ENCODE results near the gene FTH1. TPM values are rescaled to one million over a fixed set of nuclear protein-coding genes. Genes with fewer than 3 reads are reported as not detected.

FTH1 gene
- total RNA-seq, 1 experiment from 2014 or later, result 1,937 TPM

DNA sequence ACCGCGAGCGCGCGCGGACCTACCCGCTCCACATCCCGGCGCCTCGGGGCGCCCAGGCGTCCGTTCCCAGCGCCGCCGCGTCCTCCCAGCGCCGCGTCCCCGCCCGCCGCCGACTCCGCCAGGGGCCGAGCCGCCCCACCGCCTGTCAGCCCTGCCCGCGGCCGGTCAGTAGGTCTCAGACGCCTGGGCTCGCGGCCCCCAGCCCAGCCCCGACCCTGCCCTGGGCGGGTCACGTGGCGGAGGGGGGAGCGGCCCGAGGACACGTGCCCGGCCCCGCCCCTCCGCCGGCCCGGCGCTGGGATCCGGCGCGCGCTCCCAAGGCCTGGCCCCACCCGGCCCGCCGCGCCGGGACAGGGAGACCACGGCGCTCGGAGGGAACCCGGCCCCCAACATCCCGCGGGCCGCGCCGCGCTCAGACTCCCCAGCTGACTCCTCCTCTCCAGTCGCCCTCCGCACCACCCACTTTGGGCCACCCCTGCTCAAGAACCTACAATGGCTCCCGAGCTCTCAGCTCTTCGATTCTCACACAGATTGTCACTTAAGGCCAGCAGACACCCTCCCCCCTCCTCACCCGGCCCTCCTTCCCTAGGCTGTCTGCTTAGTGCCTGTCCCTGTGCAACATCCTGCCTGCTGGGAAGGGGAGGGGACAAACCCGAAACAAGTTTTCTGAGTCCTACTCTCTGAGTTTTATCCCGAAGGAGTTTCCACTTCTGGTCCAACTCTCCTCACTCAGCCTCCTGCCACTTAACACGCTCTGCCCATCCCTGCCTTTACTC lies 49.9 kb downstream of the FTH1 start, which contains the start of gene RAB3IL1:
Gene RAB3IL1 (minus strand): TSS at position 233 of the 776 bp plus-strand sequence. CDS start 199 bp downstream, at position 34.
- Histone ChIP-seq H2AFZ (ENCODE audit: low read length) (peak within 1 kb of the TSS; percentile 77), H3K9me2 (replicated peaks; ENCODE audit: low read length) (no peaks in the 10 kb centered on the region), H3K9me3 (ENCODE audit: low read length) (no peaks in the 10 kb centered on the region), H3K79me2 (ENCODE audit: low read length) (no peaks in the 10 kb centered on the region), H3K9ac (ENCODE audit: low read length) (peak within 1 kb of the TSS; percentile 32), H3K4me2 (ENCODE audit: low read length) (peak within 1 kb of the TSS; percentile 96), H3K4me3 (ENCODE audit: low read length) (peak within 1 kb of the TSS; percentile 74), H3F3A (ENCODE audit: low read length, unreplicated experiment) (no peaks in the 10 kb centered on the region), H3K27me3 (ENCODE audit: low read length) (peaks cover 9% of the 10 kb centered on the region; the same call in 1 of the 2 replicates), H4K20me1 (ENCODE audit: low read length) (no peaks in the 10 kb centered on the region), H3K36me3 (ENCODE audit: low read depth, low read length) (no peaks in the 10 kb centered on the region), H3K27ac (ENCODE audit: low read length) (no peak within 1 kb of the TSS), H3K4me1 (ENCODE audit: insufficient read depth, low read length) (no peaks in the 10 kb centered on the region)
- peak; percentile 68 for ATAC-seq
- BruUV-seq (replicated peaks), result no TSS peak
- intact Hi-C loops (cut with micrococcal nuclease), result no loop called here
- peak; percentile 50 for DNase-seq
- CTCF ChIA-PET, result no interaction called here
- POLR2A ChIA-PET (ENCODE audit: unreplicated experiment), result interaction anchor here (0.6 kb wide), 1 partner anchor 64 kb away, joined by 7 read pairs; no protein-coding TSS in a partner anchor
- TF ChIP-seq, protein P1, sequence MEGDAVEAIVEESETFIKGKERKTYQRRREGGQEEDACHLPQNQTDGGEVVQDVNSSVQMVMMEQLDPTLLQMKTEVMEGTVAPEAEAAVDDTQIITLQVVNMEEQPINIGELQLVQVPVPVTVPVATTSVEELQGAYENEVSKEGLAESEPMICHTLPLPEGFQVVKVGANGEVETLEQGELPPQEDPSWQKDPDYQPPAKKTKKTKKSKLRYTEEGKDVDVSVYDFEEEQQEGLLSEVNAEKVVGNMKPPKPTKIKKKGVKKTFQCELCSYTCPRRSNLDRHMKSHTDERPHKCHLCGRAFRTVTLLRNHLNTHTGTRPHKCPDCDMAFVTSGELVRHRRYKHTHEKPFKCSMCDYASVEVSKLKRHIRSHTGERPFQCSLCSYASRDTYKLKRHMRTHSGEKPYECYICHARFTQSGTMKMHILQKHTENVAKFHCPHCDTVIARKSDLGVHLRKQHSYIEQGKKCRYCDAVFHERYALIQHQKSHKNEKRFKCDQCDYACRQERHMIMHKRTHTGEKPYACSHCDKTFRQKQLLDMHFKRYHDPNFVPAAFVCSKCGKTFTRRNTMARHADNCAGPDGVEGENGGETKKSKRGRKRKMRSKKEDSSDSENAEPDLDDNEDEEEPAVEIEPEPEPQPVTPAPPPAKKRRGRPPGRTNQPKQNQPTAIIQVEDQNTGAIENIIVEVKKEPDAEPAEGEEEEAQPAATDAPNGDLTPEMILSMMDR (conservative IDR thresholded peaks at IDR 0.05; ENCODE audit: low read depth, low read length), result no peak
- TF ChIP-seq EZH2phosphoT487 (IDR thresholded peaks at IDR 0.05; ENCODE audit: borderline replicate concordance, low read length), result no peak
- no peak for TF ChIP-seq EZH2 (IDR thresholded peaks at IDR 0.05; ENCODE audit: low read length, unreplicated experiment)

GRCh38 chr11:61916737-61917333 lies 50.6 kb downstream of the FTH1 start:
- DNase-seq, result no peak
- Histone ChIP-seq H4K20me1 (ENCODE audit: low read length) (no peaks in the 10 kb centered on the region), H3K27ac (ENCODE audit: low read length) (no peak overlapping the region), H3K9me3 (ENCODE audit: low read length) (no peaks in the 10 kb centered on the region), H3F3A (ENCODE audit: low read length, unreplicated experiment) (no peaks in the 10 kb centered on the region), H3K27me3 (ENCODE audit: low read length) (peaks cover 9% of the 10 kb centered on the region; the same call in 1 of the 2 replicates), H3K9me2 (replicated peaks; ENCODE audit: low read length) (no peaks in the 10 kb centered on the region), H3K9ac (ENCODE audit: low read length) (peak overlapping the region; percentile 32; the same call in 1 of the 2 replicates), H2AFZ (ENCODE audit: low read length) (peak overlapping the region; percentile 77), H3K79me2 (ENCODE audit: low read length) (no peaks in the 10 kb centered on the region), H3K4me2 (ENCODE audit: low read length) (peak overlapping the region; percentile 96), H3K36me3 (ENCODE audit: low read depth, low read length) (no peaks in the 10 kb centered on the region), H3K4me1 (ENCODE audit: insufficient read depth, low read length) (no peaks in the 10 kb centered on the region), H3K4me3 (ENCODE audit: low read length) (peak overlapping the region; percentile 74)
- ATAC-seq, result peak; percentile 7
- no peak for TF ChIP-seq EZH2 (IDR thresholded peaks at IDR 0.05; ENCODE audit: low read length, unreplicated experiment)
- TF ChIP-seq EZH2phosphoT487 (IDR thresholded peaks at IDR 0.05; ENCODE audit: borderline replicate concordance, low read length), result no peak
- TF ChIP-seq, protein P1 (conservative IDR thresholded peaks at IDR 0.05; ENCODE audit: low read depth, low read length), result no peak
- ChIA-PET POLR2A (ENCODE audit: unreplicated experiment) (interaction anchor here (0.6 kb wide), 1 partner anchor 64 kb away, joined by 7 read pairs; no protein-coding TSS in a partner anchor), CTCF (no interaction called here)
- no TSS peak for BruUV-seq (replicated peaks)
- intact Hi-C loops (cut with micrococcal nuclease), result no loop called here
